IMR-90 (cell line): ENCODE data around the gene CNTLN. TPM values are rescaled to one million over a fixed set of nuclear protein-coding genes. Genes with fewer than 3 reads are reported as not detected.

Source experiments
- ATAC-seq: fragments of 200-7000 bp; cut with Tn5 transposase; 2 replicates; pipeline ENCODE4 v1.9.1; 2020; ENCODE audit warnings: low read depth, mild to moderate bottlenecking, moderate library complexity
- BruUV-seq: library from RNA; stranded (reverse); fragments of 400-500 nt; replicated peaks from 2 replicates; lab custom pipeline; 2021; lab: Mats Ljungman, UMichigan
- CTCF ChIA-PET: fragments of 300-600 bp; formaldehyde crosslinking; extraction: SDS; loops from one replicate; lab custom pipeline; 2021; ENCODE audit warnings: antibody characterized with exemption; lab: Yijun Ruan, JAX
- POLR2A ChIA-PET: fragments of 300-600 bp; sonication (Branson Sonifier 250); formaldehyde crosslinking; loops from one replicate; lab custom pipeline; 2022; ENCODE audit warnings: antibody characterized with exemption; ENCODE audit not compliant: unreplicated experiment; lab: Charles Lee
- DNase-seq: peaks from one replicate; pipeline ENCODE4 v3.0.0; 2013
- H2AFZ ChIP-seq: replicated peaks from 2 replicates; pipeline ENCODE3; 2013; ENCODE audit warnings: low read length, mild to moderate bottlenecking; ENCODE audit not compliant: poor library complexity
- H2AK5ac ChIP-seq: 2 replicates; pipeline ENCODE4 v1.6.1; 2013; ENCODE audit warnings: low read depth, low read length, inconsistent platforms
- H2AK9ac ChIP-seq: replicated peaks from 2 replicates; pipeline ENCODE3; 2013; ENCODE audit warnings: mild to moderate bottlenecking, low read depth, low read length, moderate library complexity; ENCODE audit not compliant: poor library complexity
- H2BK120ac ChIP-seq: 2 replicates; pipeline ENCODE4 v1.6.1; 2013; ENCODE audit warnings: low read depth, low read length, inconsistent platforms
- H2BK15ac ChIP-seq: 3 replicates; pipeline ENCODE4 v1.6.1; 2013; ENCODE audit warnings: low read depth, low read length, inconsistent platforms
- H2BK20ac ChIP-seq: 2 replicates; pipeline ENCODE4 v1.6.1; 2013; ENCODE audit warnings: low read depth, mild to moderate bottlenecking, inconsistent platforms, low read length, moderate library complexity
- H2BK5ac ChIP-seq: 2 replicates; pipeline ENCODE4 v1.6.1; 2013; ENCODE audit warnings: mild to moderate bottlenecking, low read depth, low read length, inconsistent platforms; ENCODE audit not compliant: poor library complexity, severe bottlenecking
- H3K14ac ChIP-seq: replicated peaks from 2 replicates; pipeline ENCODE4 v1.6.1; 2013; ENCODE audit warnings: low read depth, low read length, inconsistent platforms
- H3K18ac ChIP-seq: 2 replicates; pipeline ENCODE4 v1.6.1; 2013; ENCODE audit warnings: low read depth, low read length, control low read depth
- H3K23ac ChIP-seq: 2 replicates; pipeline ENCODE4 v1.6.1; 2013; ENCODE audit warnings: low read depth, low read length, inconsistent platforms
- H3K27ac ChIP-seq: 2 replicates; pipeline ENCODE4 v1.5.1; 2013; ENCODE audit warnings: mild to moderate bottlenecking, control low read depth, low read length; ENCODE audit not compliant: insufficient read depth
- H3K27me3 ChIP-seq: 2 replicates; pipeline ENCODE4 v1.6.1; 2013; ENCODE audit warnings: low read length; ENCODE audit not compliant: control insufficient read depth, insufficient read depth
- H3K36me3 ChIP-seq: 2 replicates; pipeline ENCODE4 v1.6.1; 2013; ENCODE audit warnings: low read length, mixed read lengths; ENCODE audit not compliant: control insufficient read depth, insufficient read depth
- H3K4ac ChIP-seq: 2 replicates; pipeline ENCODE4 v1.6.1; 2013; ENCODE audit warnings: low read depth, low read length, inconsistent platforms
- H3K4me1 ChIP-seq: 2 replicates; pipeline ENCODE4 v1.6.1; 2013; ENCODE audit warnings: low read length, mixed read lengths; ENCODE audit not compliant: control insufficient read depth, insufficient read depth
- H3K4me2 ChIP-seq: 2 replicates; pipeline ENCODE4 v1.6.1; 2013; ENCODE audit warnings: low read depth, mild to moderate bottlenecking, control low read depth, low read length, moderate library complexity
- H3K4me3 ChIP-seq: 2 replicates; pipeline ENCODE4 v1.5.1; 2013; ENCODE audit warnings: low read depth, mild to moderate bottlenecking, control low read depth, low read length, moderate library complexity; ENCODE audit not compliant: insufficient read depth
- H3K56ac ChIP-seq: 2 replicates; pipeline ENCODE4 v1.6.1; 2013; ENCODE audit warnings: low read length, inconsistent platforms; ENCODE audit not compliant: insufficient read depth; ENCODE audit errors: extremely low read depth
- H3K79me1 ChIP-seq, 2 experiments: 2 replicates each; pipeline ENCODE4 v1.6.1; 2013; ENCODE audit warnings: low read length in 2 of 2, inconsistent platforms in 1 of 2, low read depth in 1 of 2
- H3K9ac ChIP-seq: 2 replicates; pipeline ENCODE4 v1.6.1; 2013; ENCODE audit warnings: low read depth, low read length, control low read depth
- H3K9me1 ChIP-seq: 2 replicates; pipeline ENCODE4 v1.6.1; 2013; ENCODE audit warnings: low read length, inconsistent platforms; ENCODE audit not compliant: insufficient read depth
- H3K9me3 ChIP-seq: 2 replicates; pipeline ENCODE4 v1.6.1; 2013; ENCODE audit warnings: low read length; ENCODE audit not compliant: control insufficient read depth, insufficient read depth
- H4K20me1 ChIP-seq: 2 replicates; pipeline ENCODE4 v1.6.1; 2013; ENCODE audit warnings: low read length, inconsistent platforms; ENCODE audit not compliant: insufficient read depth
- H4K5ac ChIP-seq: 2 replicates; pipeline ENCODE4 v1.6.1; 2013; ENCODE audit warnings: mild to moderate bottlenecking, low read depth, low read length, control low read depth
- H4K8ac ChIP-seq, 2 experiments: 2 replicates each; pipeline ENCODE4 v1.6.1; 2013; ENCODE audit warnings: low read depth in 2 of 2, low read length in 2 of 2, control low read depth in 1 of 2, inconsistent platforms in 1 of 2
- H4K91ac ChIP-seq: 2 replicates; pipeline ENCODE4 v1.6.1; 2013; ENCODE audit warnings: low read depth, low read length, inconsistent platforms; ENCODE audit not compliant: insufficient read depth
- CTCF ChIP-seq: conservative IDR thresholded peaks from 2 replicates; pipeline ENCODE4 v1.5.1; 2012; ENCODE audit warnings: mild to moderate bottlenecking, low read depth, low read length, improper control_type of control experiment
- MAFK ChIP-seq: IDR thresholded peaks from 2 replicates; pipeline ENCODE4 v1.6.1; 2012; ENCODE audit warnings: low read depth, low read length, improper control_type of control experiment
- RAD21 ChIP-seq: IDR thresholded peaks from 2 replicates; pipeline ENCODE4 v1.6.1; 2012; ENCODE audit warnings: low read length, improper control_type of control experiment
- SMC3 ChIP-seq: fragments of 150-350 bp; IDR thresholded peaks from 2 replicates; pipeline ENCODE4 v1.6.1; 2016; ENCODE audit warnings: low read depth, mild to moderate bottlenecking, antibody characterized with exemption, low read length, moderate library complexity
- dilution Hi-C: fragments of 300-500 bp; cut with HindIII; formaldehyde crosslinking; loops from one replicate; pipeline ENCODE4 v1.14.3; 2018; ENCODE audit warnings: low sequenced_read_pairs; ENCODE audit not compliant: unreplicated experiment
- in situ Hi-C: fragments of 300-500 bp; cut with MboI; formaldehyde crosslinking; loops from 3 replicates; pipeline ENCODE4 v1.14.3; 2019; ENCODE audit warnings: low sequenced_read_pairs, inconsistent platforms, mixed read lengths
- intact Hi-C: fragments of 100-400 bp; cut with micrococcal nuclease; formaldehyde crosslinking; loops from 2 replicates; pipeline ENCODE4 v1.10.0; 2022
- polyA plus RNA-seq, 3 experiments: library from polyadenylated mRNA; depleted of rRNA; stranded (reverse); fragments of >200 nt; gene quantifications; 2 replicates each; pipeline ENCODE4 v1.2.3, GENCODE V29; 2012; ENCODE audit warnings: low replicate concordance in 1 of 3
- total RNA-seq: library from RNA; depleted of rRNA; stranded (reverse); fragments of >200 nt; gene quantifications from 2 replicates; pipeline ENCODE4 v1.2.3, GENCODE V29; 2012

The CNTLN gene
- total and polyA plus RNA-seq, 2 of the 4 experiments (the other 2 are of a cell fraction): 3.8 to 5.9 TPM

GRCh38 chr9:17528859-17529258 is 394.0 kb downstream of the CNTLN start:
- DNase-seq: peak; percentile 10
- Histone ChIP-seq H3K23ac (no peak overlapping the region), H4K91ac (no peak overlapping the region), H2AK5ac (no peak overlapping the region), H2BK120ac (no peak overlapping the region), H4K5ac (no peak overlapping the region), H3K4me3 (no peak overlapping the region), H3K9ac (no peak overlapping the region), H2AK9ac (no peak overlapping the region), H3K4ac (no peak overlapping the region), H3K4me1 (no peaks in the 10 kb centered on the region), H3K27me3 (no peaks in the 10 kb centered on the region), H3K9me3 (no peaks in the 10 kb centered on the region), H4K8ac (no peak overlapping the region), H3K9me1 (no peaks in the 10 kb centered on the region), H2AFZ (no peak overlapping the region), H3K36me3 (no peaks in the 10 kb centered on the region), H3K4me2 (no peak overlapping the region), H3K14ac (no peak overlapping the region), H2BK15ac (no peak overlapping the region), H2BK5ac (no peak overlapping the region), H3K56ac (no peak overlapping the region), H4K20me1 (no peaks in the 10 kb centered on the region), H3K79me1 (no peaks in the 10 kb centered on the region), H2BK20ac (no peak overlapping the region), H3K27ac (no peak overlapping the region), H3K18ac (no peak overlapping the region)
- dilution Hi-C loops: loop anchor here (25.0 kb wide), 1 partner anchor 258 kb away; no protein-coding TSS in a partner anchor
- CTCF ChIA-PET: no interaction called here
- no peak for ATAC-seq
- TF ChIP-seq SMC3: 0 out of 2 replicates have a peak, but pooled peaks have one; percentile 13
- TF ChIP-seq MAFK: no peak
- TF ChIP-seq RAD21: peak; percentile 35; the same call in 1 of the 2 replicates
- peak; percentile 50 for TF ChIP-seq CTCF
- in situ Hi-C loops: loop anchor here (25.0 kb wide), 1 partner anchor 1508 kb away; the partner anchor contains the start of genes RRAGA and SAXO1
- intact Hi-C loops: loop anchor here (10.0 kb wide), 1 partner anchor 1496 kb away; no protein-coding TSS in a partner anchor
- BruUV-seq: no TSS peak
- POLR2A ChIA-PET: no interaction called here
